Omental fat pad (tissue), 4 donors: ENCODE results near the gene DBF4. TPM values are rescaled to one million over a fixed set of nuclear protein-coding genes. Genes with fewer than 3 reads are reported as not detected.
"Not testable (repeated sequence)": the region's sequence is repeated elsewhere in the genome, so short reads cannot be mapped to it uniquely, and the experiment has no call there.

Experiments
- ATAC-seq: fragments of 150-250 bp; one replicate; pipeline ENCODE4 v1.9.1; 2016; ENCODE audit warnings: mild to moderate bottlenecking, moderate library complexity; ENCODE audit not compliant: low FRiP score
- DNase-seq: peaks from one replicate; pipeline ENCODE4 v3.0.0-alpha.2; 2019; ENCODE audit warnings: low spot score
- CTCF ChIP-seq, 3 donors: fragments of 450-650 bp; IDR thresholded peaks; one replicate each; pipeline ENCODE4 v1.5.1; 2016 to 2017; ENCODE audit warnings: antibody characterized with exemption in 3 of 3, mild to moderate bottlenecking in 3 of 3, moderate library complexity in 2 of 3
- total RNA-seq, 4 donors: library from RNA; depleted of rRNA; stranded (reverse); fragments of >200 nt; gene quantifications; one replicate each; pipeline ENCODE4 v1.1.0, GENCODE V29; 2016

DBF4 gene
- total RNA-seq = 10 to 100 TPM in 3 of 4 donors, 1 to 10 TPM in 1; 7.7 to 21.4 (median 16.1) TPM

DNA sequence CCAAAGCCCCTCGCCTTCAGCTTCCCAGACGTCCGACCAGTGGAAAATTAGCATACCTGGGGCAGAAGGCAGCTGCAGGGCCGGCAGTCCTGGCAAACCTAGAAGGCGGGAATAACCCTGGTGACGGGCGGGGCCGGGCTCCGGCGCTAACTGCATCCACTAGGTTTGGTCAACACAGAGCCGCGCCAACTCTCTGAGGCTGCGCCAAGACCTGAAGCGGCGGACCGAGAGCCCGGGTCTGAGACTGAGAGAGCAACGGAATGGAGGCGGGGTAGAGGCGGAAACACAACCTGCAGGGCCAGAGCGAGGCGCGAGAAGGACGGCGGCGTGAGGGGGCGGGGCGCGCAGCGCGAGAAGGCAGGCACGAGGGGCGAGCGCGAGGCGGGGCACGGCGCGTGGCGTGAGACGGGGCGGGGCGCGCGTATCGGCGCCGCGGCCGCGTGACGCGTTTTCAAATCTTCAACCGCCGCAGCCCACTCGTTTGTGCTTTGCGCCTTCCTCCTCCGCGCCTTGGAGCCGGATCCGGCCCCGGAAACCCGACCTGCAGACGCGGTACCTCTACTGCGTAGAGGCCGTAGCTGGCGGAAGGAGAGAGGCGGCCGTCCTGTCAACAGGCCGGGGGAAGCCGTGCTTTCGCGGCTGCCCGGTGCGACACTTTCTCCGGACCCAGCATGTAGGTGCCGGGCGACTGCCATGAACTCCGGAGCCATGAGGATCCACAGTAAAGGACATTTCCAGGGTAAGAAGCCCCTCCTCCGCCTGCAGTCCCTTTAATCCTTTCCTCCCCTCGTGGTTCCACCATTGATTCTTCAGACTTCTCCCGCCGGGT is at the start of gene DBF4, which contains the start of gene SLC25A40:
TSS of gene DBF4 (plus strand) at position 454 of the 829 bp plus-strand sequence. CDS start at position 694, 240 bp downstream.
TSS of gene SLC25A40 (minus strand) at position 321 of the 829 bp plus-strand sequence. CDS start 17,633 bp downstream, outside the sequence.
- TF ChIP-seq CTCF (IDR thresholded peaks at IDR 0.05) = no peak
- DNase-seq (peak; percentile 76), ATAC-seq (peak; percentile 98)

- ATAC-seq = not testable (repeated sequence)
These were observed 47.9 kb upstream of the DBF4 start for GRCh38 chr7:87828383-87828782.

GRCh38 chr7:87831097-87831496 is 45.2 kb upstream of the DBF4 start:
- no peak for DNase-seq
- no peak for TF ChIP-seq CTCF (IDR thresholded peaks at IDR 0.05)
- no peak for ATAC-seq

More at GRCh38 chr7:87828383-87828782, 47.9 kb upstream of the DBF4 start:
- DNase-seq = not testable (repeated sequence)

GRCh38 chr7:87833130-87833529 is 43.2 kb upstream of the DBF4 start:
- TF ChIP-seq CTCF (IDR thresholded peaks at IDR 0.05) = no peak
- no peak for ATAC-seq
- DNase-seq = no peak

GRCh38 chr7:87837597-87837996 is 38.7 kb upstream of the DBF4 start:
- ATAC-seq (no peak), DNase-seq (no peak)
- TF ChIP-seq CTCF (IDR thresholded peaks at IDR 0.05) = no peak

- ATAC-seq (no peak), DNase-seq (no peak)
- no peak for TF ChIP-seq CTCF (IDR thresholded peaks at IDR 0.05)
These were observed 25.3 kb upstream of the DBF4 start for GRCh38 chr7:87850836-87851593.

- DNase-seq (no peak), ATAC-seq (no peak)
- no peak for TF ChIP-seq CTCF (IDR thresholded peaks at IDR 0.05)
These were observed 24.0 kb upstream of the DBF4 start for GRCh38 chr7:87852306-87852705.
